Immature natural killer cell (primary cell): ENCODE measurements around the gene CISD1. TPM values are rescaled to one million over a fixed set of nuclear protein-coding genes. Genes with fewer than 3 reads are reported as not detected.

ENCODE experiments used
- DNase-seq, 3 donors: peaks; one replicate each; pipeline ENCODE4 v3.0.0; 2022; ENCODE audit warnings: mixed read lengths in 1 of 3
- H3K27ac Mint-ChIP-seq, 6 donors: one replicate each; pipeline ENCODE4 v1.8.0; 2020; ENCODE audit warnings: mixed read lengths in 6 of 6, mild to moderate bottlenecking in 5 of 6, inconsistent platforms in 4 of 6, moderate library complexity in 3 of 6
- H3K27me3 Mint-ChIP-seq, 3 donors: one replicate each; pipeline ENCODE4 v1.8.0; 2020 to 2021; ENCODE audit warnings: low read depth in 3 of 3, mild to moderate bottlenecking in 3 of 3, mixed read lengths in 3 of 3, moderate library complexity in 3 of 3, inconsistent platforms in 1 of 3
- H3K36me3 Mint-ChIP-seq, 3 donors: one replicate each; pipeline ENCODE4 v1.8.0; 2020; ENCODE audit warnings: mixed read lengths in 3 of 3, inconsistent platforms in 2 of 3, mild to moderate bottlenecking in 2 of 3
- H3K4me1 Mint-ChIP-seq, 2 donors: one replicate each; pipeline ENCODE4 v1.8.0; 2020; ENCODE audit warnings: inconsistent platforms in 2 of 2, mild to moderate bottlenecking in 2 of 2, mixed read lengths in 2 of 2, moderate library complexity in 1 of 2
- H3K4me3 Mint-ChIP-seq, 5 donors: one replicate each; pipeline ENCODE4 v1.8.0; 2020; ENCODE audit warnings: mild to moderate bottlenecking in 5 of 5, mixed read lengths in 5 of 5, inconsistent platforms in 3 of 5, moderate library complexity in 3 of 5
- H3K9me3 Mint-ChIP-seq, 6 donors: one replicate each; pipeline ENCODE4 v1.8.0; 2020; ENCODE audit warnings: mild to moderate bottlenecking in 6 of 6, mixed read lengths in 6 of 6, inconsistent platforms in 4 of 6, moderate library complexity in 3 of 6
- polyA plus RNA-seq, 3 donors: library from polyadenylated mRNA; unstranded; fragments of 300-500 nt; fragmentation: Illumina TruSeq; gene quantifications; one replicate each; pipeline ENCODE4 v1.2.3, GENCODE V29; 2021

CISD1 gene
- polyA plus RNA-seq, 3 donors from 2014 or later = 47.1 to 61.5 (median 58.2) TPM

DNA sequence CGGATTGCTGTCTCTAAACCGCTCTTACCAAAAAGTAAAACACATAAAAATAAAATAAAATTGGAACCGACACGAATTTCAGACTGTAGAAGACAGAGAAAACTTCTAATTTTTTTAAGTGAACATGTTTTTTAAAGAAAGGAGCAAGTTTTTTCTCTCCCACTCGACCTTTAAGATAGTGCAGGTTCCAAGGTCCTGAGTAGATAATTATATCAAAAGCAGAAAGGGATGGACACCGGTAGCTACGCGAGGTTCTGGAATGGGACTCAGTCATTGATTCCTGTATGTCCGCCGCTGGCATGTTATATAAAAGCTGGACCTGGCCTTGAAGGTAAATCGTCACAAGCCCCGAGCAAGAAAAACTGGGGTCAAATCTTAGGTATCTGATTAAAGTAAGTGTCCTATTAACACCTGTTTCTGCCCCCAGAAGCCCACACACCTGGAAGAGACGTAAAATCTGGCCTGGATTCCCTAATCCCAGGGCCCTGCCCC, 462 bp upstream of the CISD1 start:
- Mint-ChIP-seq H3K4me1 (peaks cover 41 to 66% of the 10 kb centered on the region in 2 donors), H3K9me3 (peaks cover 0 to 2% (median 0%) of the 10 kb centered on the region in 6 donors)

DNA sequence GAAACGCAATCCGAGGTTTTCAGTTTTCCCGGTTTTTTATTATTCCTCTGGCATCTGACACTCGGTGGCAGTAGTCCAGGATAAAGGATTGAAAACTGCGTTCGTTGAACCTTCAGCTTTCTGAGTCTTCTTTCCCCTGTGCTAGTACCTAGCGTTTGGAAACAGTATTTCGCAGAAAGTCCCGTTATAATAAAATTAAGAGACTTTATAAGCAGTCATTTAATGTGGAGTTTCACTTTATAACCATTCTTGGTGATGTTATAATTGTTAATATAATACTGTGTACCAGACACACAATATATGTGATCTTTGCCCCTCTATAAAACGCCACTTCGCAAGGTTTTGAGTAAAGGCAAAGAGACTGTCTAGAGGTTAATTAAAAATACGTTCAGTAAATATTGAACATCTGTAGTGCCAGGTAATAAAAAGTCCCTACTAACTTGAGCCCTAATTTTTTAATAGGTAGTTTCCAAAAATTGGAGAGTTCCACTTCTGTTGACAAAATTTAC, 874 bp downstream of the CISD1 start:
- Mint-ChIP-seq H3K27ac (peak overlapping the region in 3 of 6 donors; percentile 30 to 97 (median 96)), H3K4me3 (peak overlapping the region; percentile 96 to 99 (median 98)), H3K36me3 (peaks cover 0 to 3% (median 0%) of the 10 kb centered on the region in 3 donors), H3K27me3 (peaks cover 19 to 28% (median 21%) of the 10 kb centered on the region in 3 donors), H3K9me3 (peaks cover 0 to 2% (median 0%) of the 10 kb centered on the region in 6 donors), H3K4me1 (peaks cover 35 to 52% of the 10 kb centered on the region in 2 donors)
- DNase-seq = no peak

More for the DNA sequence above, 462 bp upstream of the CISD1 start:
- DNase-seq = no peak
- Mint-ChIP-seq H3K4me3 (peak overlapping the region; percentile 96 to 99 (median 98)), H3K36me3 (peaks cover 0 to 3% (median 0%) of the 10 kb centered on the region in 3 donors), H3K27ac (peak overlapping the region; percentile 96 to 99 (median 97)), H3K27me3 (peaks cover 19 to 28% (median 21%) of the 10 kb centered on the region in 3 donors)

DNA sequence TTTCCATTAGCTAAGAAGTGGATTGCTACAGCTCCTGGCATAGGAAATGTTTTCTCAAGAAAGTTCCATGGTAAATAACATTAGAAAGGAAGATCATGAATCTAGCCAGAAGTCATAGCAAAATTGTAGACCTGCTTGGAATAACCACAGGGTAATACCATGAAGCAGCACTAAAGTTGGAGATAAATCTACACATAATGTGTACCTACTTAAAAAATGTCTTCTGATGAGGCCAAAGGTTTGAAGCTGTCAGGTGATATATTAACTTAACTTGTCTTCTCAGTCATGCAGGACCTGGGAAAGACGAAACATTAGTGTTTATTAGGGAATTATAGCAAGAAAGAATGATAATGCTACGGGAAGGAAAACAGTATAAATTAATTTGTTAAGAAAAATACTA, 6.3 kb downstream of the CISD1 start:
- peaks cover 0 to 20% (median 7%) of the 10 kb centered on the region in 3 donors for H3K36me3 Mint-ChIP-seq
- DNase-seq = no peak
- H3K27ac Mint-ChIP-seq = no peak overlapping the region
- H3K4me3 Mint-ChIP-seq = no peak overlapping the region
- H3K27me3 Mint-ChIP-seq = peaks cover 0 to 3% (median 0%) of the 10 kb centered on the region in 3 donors
- peaks cover 0 to 4% of the 10 kb centered on the region in 2 donors for H3K4me1 Mint-ChIP-seq
- no peaks in the 10 kb centered on the region for H3K9me3 Mint-ChIP-seq

DNA sequence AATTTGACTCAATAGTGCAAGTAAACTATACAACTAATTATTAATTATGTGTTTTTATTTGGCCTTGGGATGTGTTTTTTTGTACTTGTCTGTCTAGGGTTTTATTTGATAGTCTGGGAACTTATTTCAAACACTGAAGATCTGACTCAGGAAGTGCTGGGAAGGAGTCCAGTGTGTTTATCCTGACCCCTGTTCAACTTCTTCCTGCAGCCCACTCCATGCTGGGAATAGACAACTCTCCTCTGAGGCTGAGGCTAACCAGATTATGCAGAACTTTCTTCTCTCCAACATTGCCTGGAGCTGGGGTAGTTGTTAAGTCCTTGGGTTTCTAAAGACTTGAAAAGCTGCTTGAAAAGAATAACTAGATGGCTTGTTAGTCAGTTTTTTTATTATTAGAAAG, 6.9 kb downstream of the CISD1 start:
- Mint-ChIP-seq H3K27me3 (peaks cover 0 to 3% (median 0%) of the 10 kb centered on the region in 3 donors), H3K36me3 (peaks cover 6 to 25% (median 11%) of the 10 kb centered on the region in 3 donors), H3K4me1 (no peaks in the 10 kb centered on the region), H3K9me3 (no peaks in the 10 kb centered on the region), H3K4me3 (no peak overlapping the region), H3K27ac (no peak overlapping the region)
- no peak for DNase-seq

DNA sequence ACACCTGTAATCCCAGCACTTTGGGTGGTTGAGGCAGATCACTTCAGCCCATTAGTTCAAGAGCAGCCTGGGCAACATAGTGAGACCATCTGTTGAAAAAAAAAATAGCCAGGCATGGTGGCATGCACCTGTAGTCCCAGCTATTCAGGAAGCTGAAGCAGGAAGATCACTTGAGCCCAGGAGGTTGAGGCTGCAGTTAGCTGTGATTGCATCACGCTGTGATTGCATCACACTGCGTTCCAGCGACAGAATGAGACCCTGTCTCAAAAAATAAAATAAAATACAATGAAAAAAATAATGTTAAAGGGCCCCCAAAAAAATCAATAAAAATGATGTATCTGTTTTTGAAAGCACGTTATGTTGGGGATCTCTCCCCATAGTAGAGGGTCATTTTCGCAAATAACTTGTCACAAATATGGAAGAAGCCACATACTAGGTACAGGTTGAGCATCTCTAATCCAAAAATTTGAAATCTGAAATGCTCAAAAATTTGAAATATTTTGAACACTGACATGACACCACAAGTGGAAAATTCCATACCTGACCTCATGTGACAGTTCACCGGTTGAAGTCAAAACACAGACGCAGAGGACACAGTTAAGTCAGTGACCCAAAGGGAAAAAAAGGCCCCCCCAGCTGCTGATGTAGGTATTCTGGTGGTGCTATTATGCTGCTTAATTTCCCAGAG, 9.5 kb downstream of the CISD1 start:
- Mint-ChIP-seq H3K9me3 (no peaks in the 10 kb centered on the region), H3K27ac (no peak overlapping the region), H3K27me3 (no peaks in the 10 kb centered on the region), H3K36me3 (peaks cover 6 to 22% (median 11%) of the 10 kb centered on the region in 3 donors), H3K4me1 (peaks cover 0 to 11% of the 10 kb centered on the region in 2 donors), H3K4me3 (no peak overlapping the region)
- DNase-seq = no peak

DNA sequence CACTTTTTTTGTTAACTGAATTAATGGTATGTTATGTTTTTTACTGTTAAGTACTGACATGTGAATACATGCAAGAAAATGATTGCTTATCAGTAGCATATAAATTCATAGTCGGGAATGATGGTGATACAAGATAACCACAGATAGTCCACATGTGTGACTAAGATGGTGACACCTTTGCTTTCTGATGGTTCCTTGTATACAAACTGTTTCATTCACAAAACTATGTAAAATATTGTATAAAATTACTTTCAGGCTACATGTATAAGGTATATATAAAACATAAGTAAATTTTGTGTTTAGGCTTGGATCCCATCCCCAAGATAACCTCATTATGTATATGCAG, 10.0 kb downstream of the CISD1 start:
- Mint-ChIP-seq H3K27me3 (no peaks in the 10 kb centered on the region), H3K27ac (no peak overlapping the region), H3K9me3 (no peaks in the 10 kb centered on the region), H3K4me3 (no peak overlapping the region), H3K4me1 (peaks cover 0 to 11% of the 10 kb centered on the region in 2 donors), H3K36me3 (peaks cover 6 to 22% (median 11%) of the 10 kb centered on the region in 3 donors)
- DNase-seq = no peak

DNA sequence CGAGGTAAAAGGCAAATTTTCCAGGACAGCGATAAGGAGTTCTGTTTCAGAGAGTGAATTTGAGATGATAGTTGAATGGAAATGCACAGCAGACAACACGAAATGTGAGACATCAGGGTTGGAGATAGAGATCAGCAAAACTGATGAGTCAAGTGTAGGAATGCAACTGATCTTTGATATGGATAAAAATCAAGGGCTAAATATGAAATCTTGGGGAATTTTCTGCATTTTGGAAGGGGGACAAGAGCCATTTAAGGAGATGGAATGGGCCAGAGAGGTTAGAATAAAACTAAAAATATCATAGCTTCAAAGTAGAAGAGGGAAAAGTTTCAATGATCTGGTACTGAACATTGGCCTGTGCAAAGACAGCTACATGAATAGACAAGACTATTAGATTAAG, 11.5 kb downstream of the CISD1 start:
- no peak for DNase-seq
- H3K9me3 Mint-ChIP-seq = no peaks in the 10 kb centered on the region
- H3K36me3 Mint-ChIP-seq = peaks cover 6 to 22% (median 11%) of the 10 kb centered on the region in 3 donors
- no peak overlapping the region for H3K27ac Mint-ChIP-seq
- no peak overlapping the region for H3K4me3 Mint-ChIP-seq
- peaks cover 0 to 11% of the 10 kb centered on the region in 2 donors for H3K4me1 Mint-ChIP-seq
- H3K27me3 Mint-ChIP-seq = no peaks in the 10 kb centered on the region

DNA sequence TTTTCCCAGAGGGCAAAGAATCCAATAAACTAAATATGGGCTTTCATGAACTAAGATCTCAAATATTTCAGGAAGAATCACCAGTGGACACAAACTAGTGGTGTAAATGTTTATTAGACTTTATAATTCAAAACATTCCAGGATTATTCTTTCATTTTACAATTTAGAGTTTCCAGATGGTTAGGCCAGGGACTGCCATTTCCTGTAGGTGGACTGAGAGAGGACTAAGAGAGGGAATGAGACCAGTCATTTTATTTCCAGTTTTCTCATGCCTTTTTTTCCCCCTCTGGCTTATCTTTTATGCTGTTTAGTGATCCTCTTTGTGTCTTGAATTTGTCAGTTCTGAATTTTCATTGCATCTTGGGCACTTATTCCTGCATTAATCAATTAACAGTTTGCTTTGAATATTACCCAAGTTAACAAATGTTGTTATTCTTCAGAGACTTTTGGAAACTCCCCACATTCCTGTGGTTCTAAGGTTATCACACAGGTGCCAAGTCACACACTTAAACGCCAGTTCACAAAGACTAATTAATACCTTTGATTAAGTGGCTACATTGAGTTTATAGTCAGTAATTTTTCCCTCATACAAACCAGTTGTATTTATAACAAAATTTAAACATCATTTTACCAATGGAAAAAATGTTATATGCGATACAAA, 12.3 kb downstream of the CISD1 start:
- H3K9me3 Mint-ChIP-seq = no peaks in the 10 kb centered on the region
- H3K27me3 Mint-ChIP-seq = no peaks in the 10 kb centered on the region
- peaks cover 6 to 22% (median 11%) of the 10 kb centered on the region in 3 donors for H3K36me3 Mint-ChIP-seq
- DNase-seq = no peak
- no peak overlapping the region for H3K27ac Mint-ChIP-seq
- H3K4me1 Mint-ChIP-seq = peaks cover 0 to 11% of the 10 kb centered on the region in 2 donors
- H3K4me3 Mint-ChIP-seq = no peak overlapping the region

DNA sequence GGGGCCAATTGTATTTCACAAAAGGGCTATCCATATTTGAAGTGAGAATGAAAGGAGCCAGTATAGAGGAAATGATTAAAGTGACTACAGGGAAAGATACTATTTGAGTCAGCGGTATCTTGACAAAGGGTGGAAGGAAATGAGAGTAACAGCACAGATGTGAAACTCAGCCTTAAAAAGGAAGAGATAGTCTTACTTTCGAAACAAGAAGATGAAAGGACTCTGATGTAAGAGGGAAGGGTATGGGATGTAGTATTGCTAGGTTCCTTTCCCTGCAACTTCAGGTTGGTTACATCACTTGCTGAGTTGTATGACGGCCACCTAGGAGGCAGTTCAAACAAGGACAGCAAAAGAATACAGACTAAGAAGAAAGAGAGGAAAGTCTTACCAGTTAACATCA, 13.7 kb downstream of the CISD1 start:
- DNase-seq = no peak
- Mint-ChIP-seq H3K27ac (peak overlapping the region in 3 of 6 donors; percentile 9 to 32 (median 23)), H3K9me3 (no peaks in the 10 kb centered on the region), H3K4me3 (no peak overlapping the region), H3K4me1 (peaks cover 0 to 11% of the 10 kb centered on the region in 2 donors), H3K36me3 (peaks cover 6 to 24% (median 11%) of the 10 kb centered on the region in 3 donors), H3K27me3 (no peaks in the 10 kb centered on the region)

DNA sequence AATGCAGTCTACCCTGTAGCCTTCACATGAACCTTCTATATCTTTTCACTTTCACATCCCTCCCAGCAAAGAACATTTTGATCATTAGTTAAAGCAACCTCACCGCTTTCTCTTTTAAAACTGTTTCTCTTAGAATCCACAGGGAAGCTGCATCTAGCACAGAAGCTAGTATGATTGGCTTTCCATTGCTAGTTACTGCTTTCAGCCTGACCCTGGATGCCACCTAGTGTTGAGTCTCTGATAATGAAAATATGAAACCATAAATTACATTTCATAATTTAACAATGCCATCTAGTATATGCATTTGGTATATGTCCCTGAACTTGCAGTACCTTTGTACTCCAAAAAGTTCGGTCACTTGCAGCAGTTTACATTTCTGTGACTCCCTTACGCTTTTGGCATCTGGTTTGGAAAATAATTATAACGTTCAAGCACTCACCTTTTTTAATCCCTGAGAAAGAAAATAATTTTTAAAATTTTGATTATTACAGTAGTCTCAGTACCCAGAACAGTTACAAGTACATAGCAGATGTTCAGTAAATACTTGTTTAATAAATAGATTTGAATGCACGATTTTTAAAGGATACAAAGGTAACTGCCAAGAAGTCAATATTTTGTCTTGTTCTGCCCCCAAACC, 22.7 kb downstream of the CISD1 start:
- no peak overlapping the region for H3K4me3 Mint-ChIP-seq
- DNase-seq = peak; percentile 10 to 54 (median 23)

DNA sequence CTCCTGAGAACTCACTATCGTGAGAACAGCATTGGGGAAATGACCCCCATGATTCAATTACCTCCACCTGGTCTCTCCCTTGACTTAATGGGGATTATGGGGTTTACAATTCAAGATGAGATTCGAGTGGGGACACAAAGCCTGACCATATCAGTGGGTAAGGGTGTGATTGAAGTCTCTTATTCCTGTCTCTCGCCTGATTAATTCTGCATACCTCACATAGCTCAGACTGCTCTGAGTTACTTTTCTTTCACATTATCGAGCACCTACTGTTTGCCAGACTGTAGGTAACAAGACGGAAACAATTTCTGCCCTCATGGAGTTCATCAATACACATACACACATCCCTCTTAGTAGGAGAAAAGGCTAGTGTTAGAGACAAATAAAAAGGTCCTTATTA, 25.0 kb downstream of the CISD1 start:
- Mint-ChIP-seq H3K4me1 (no peaks in the 10 kb centered on the region), H3K9me3 (no peaks in the 10 kb centered on the region), H3K27ac (no peak overlapping the region), H3K27me3 (no peaks in the 10 kb centered on the region), H3K4me3 (no peak overlapping the region), H3K36me3 (peaks cover 0 to 8% (median 0%) of the 10 kb centered on the region in 3 donors)
- DNase-seq = no peak

More for the DNA sequence above, 22.7 kb downstream of the CISD1 start:
- H3K9me3 Mint-ChIP-seq = no peaks in the 10 kb centered on the region
- H3K27ac Mint-ChIP-seq = peak overlapping the region in 1 of 6 donors; percentile 3
- H3K27me3 Mint-ChIP-seq = no peaks in the 10 kb centered on the region
- peaks cover 0 to 12% (median 0%) of the 10 kb centered on the region in 3 donors for H3K36me3 Mint-ChIP-seq
- no peaks in the 10 kb centered on the region for H3K4me1 Mint-ChIP-seq

DNA sequence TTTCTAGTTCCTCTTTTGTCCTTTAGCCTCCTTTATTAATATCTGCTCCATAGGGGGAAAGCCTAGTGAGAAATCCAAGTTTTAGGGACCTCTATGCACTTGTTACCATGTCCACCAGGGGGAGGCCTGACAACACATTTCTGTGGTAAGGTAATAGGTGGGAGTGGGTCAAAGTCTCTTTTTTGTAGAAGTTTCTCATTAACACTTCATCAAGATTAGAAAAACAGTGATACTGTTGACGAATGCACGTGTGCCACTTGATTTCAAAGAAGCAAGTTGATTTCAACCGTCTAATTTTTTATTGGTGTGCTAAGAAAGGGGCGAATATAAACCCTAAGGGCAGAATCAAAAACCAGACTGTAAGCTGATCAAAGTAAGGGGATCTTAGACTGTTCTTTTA, 30.6 kb downstream of the CISD1 start:
- Mint-ChIP-seq H3K9me3 (peaks cover 0 to 1% (median 0%) of the 10 kb centered on the region in 6 donors), H3K27ac (no peak overlapping the region), H3K4me1 (peaks cover 0 to 5% of the 10 kb centered on the region in 2 donors), H3K36me3 (no peaks in the 10 kb centered on the region), H3K4me3 (no peak overlapping the region), H3K27me3 (peaks cover 0 to 6% (median 4%) of the 10 kb centered on the region in 3 donors)
- peak; percentile 28 to 46 (median 31) for DNase-seq

DNA sequence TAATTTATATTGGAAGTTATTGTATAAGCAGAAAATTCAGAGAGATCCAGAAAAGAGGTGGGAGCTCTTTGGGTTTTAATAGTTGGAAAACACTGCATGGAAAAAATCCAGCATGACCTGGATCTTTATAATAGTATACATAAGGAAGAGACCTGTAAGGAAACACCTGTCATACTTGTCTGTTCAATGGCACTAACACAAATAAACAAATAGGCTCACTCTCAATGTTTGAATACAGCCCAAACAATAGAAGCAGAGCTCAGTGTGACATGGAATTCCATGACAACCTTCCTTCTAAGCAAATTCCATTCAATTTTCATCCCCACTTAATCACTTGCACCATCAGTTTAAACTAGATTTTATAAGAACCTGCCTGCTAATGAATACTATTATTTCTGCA, 31.7 kb downstream of the CISD1 start:
- Mint-ChIP-seq H3K9me3 (peaks cover 0 to 1% (median 0%) of the 10 kb centered on the region in 6 donors), H3K4me1 (peaks cover 0 to 5% of the 10 kb centered on the region in 2 donors), H3K27ac (no peak overlapping the region), H3K4me3 (no peak overlapping the region), H3K36me3 (no peaks in the 10 kb centered on the region), H3K27me3 (peaks cover under 1 to 6% (median 4%) of the 10 kb centered on the region in 3 donors)
- DNase-seq = no peak
